NCI-H2171 (cell line): ENCODE measurements around the gene KRTAP4-2.
"Not testable (repeated sequence)": the region's sequence is repeated elsewhere in the genome, so short reads cannot be mapped to it uniquely, and the experiment has no call there.

ENCODE experiments used
- DNase-seq: peaks from one replicate; lab custom pipeline; 2025; lab: John Stamatoyannopoulos, UW

The KRTAP4-2 gene

GRCh38 chr17:41177727-41178271, at the start of gene KRTAP4-2:
TSS of gene KRTAP4-2 (minus strand) at chr17:41178221. CDS start at chr17:41178164, 57 bp downstream.
- DNase-seq = no peak

GRCh38 chr17:41226598-41227095, 48.6 kb upstream of the KRTAP4-2 start, which contains the start of gene KRTAP9-2:
TSS of gene KRTAP9-2 (plus strand) at chr17:41226648. CDS start at chr17:41226655, 7 bp downstream.
- DNase-seq = not testable (repeated sequence)

- DNase-seq = no peak
These were observed 48.0 kb upstream of the KRTAP4-2 start for GRCh38 chr17:41226051-41226450.

- no peak for DNase-seq
These were observed 45.8 kb upstream of the KRTAP4-2 start for GRCh38 chr17:41223821-41224220.

GRCh38 chr17:41215681-41216080, 37.7 kb upstream of the KRTAP4-2 start:
- no peak for DNase-seq

GRCh38 chr17:41212524-41213169, 34.6 kb upstream of the KRTAP4-2 start:
- DNase-seq = no peak

- no peak for DNase-seq
These were observed 33.9 kb upstream of the KRTAP4-2 start for GRCh38 chr17:41211845-41212466.

- no peak for DNase-seq
These were observed 21.5 kb upstream of the KRTAP4-2 start for GRCh38 chr17:41199421-41200078.

GRCh38 chr17:41196068-41196467, 18.0 kb upstream of the KRTAP4-2 start:
- no peak for DNase-seq

- no peak for DNase-seq
These were observed 12.3 kb upstream of the KRTAP4-2 start for GRCh38 chr17:41190328-41190727.

- not testable (repeated sequence) for DNase-seq
These were observed 11.9 kb upstream of the KRTAP4-2 start, which contains the start of gene KRTAP9-1 for GRCh38 chr17:41189837-41190318. TSS of gene KRTAP9-1 (plus strand) at chr17:41189887. CDS start at chr17:41189887, 0 bp downstream.

GRCh38 chr17:41186872-41187271, 8.9 kb upstream of the KRTAP4-2 start:
- DNase-seq = no peak

- no peak for DNase-seq
These were observed 7.0 kb upstream of the KRTAP4-2 start for GRCh38 chr17:41185001-41185400.

GRCh38 chr17:41184480-41184961, 6.5 kb upstream of the KRTAP4-2 start, which contains the start of gene KRTAP4-1:
TSS of gene KRTAP4-1 (minus strand) at chr17:41184911. CDS start at chr17:41184854, 57 bp downstream.
- no peak for DNase-seq

- DNase-seq = no peak
These were observed 1.0 kb upstream of the KRTAP4-2 start for GRCh38 chr17:41178843-41179616.

- no peak for DNase-seq
These were observed 320 bp upstream of the KRTAP4-2 start for GRCh38 chr17:41178341-41178740.

- no peak for DNase-seq
These were observed 1.2 kb downstream of the KRTAP4-2 start for GRCh38 chr17:41176744-41177387.

- no peak for DNase-seq
These were observed 6.1 kb downstream of the KRTAP4-2 start for GRCh38 chr17:41171886-41172285.

- no peak for DNase-seq
These were observed 9.9 kb downstream of the KRTAP4-2 start, which contains the start of gene KRTAP4-3 for GRCh38 chr17:41168121-41168520. TSS of gene KRTAP4-3 (minus strand) at chr17:41168221. CDS start at chr17:41168172, 49 bp downstream.

GRCh38 chr17:41167561-41167960, 10.5 kb downstream of the KRTAP4-2 start:
- no peak for DNase-seq

GRCh38 chr17:41163828-41164227, 14.2 kb downstream of the KRTAP4-2 start:
- no peak for DNase-seq
